Testis (tissue), 3 donors: ENCODE data around the gene C16orf78. TPM values are rescaled to one million over a fixed set of nuclear protein-coding genes. Genes with fewer than 3 reads are reported as not detected.

Source experiments
- DNase-seq: peaks from one replicate; pipeline ENCODE4 v3.0.0-alpha.2; 2019
- H3K27ac ChIP-seq, 2 donors: fragments of 200-600 bp; sonication (generic); one replicate each; pipeline ENCODE4 v1.5.1; 2019
- H3K27me3 ChIP-seq: fragments of 200-600 bp; sonication (generic); one replicate; pipeline ENCODE4 v1.5.1; 2019
- H3K36me3 ChIP-seq: fragments of 200-600 bp; sonication (generic); one replicate; pipeline ENCODE4 v1.5.1; 2017; ENCODE audit warnings: low read depth; ENCODE audit errors: missing control alignments
- H3K4me1 ChIP-seq: fragments of 200-600 bp; sonication (generic); one replicate; pipeline ENCODE4 v1.5.1; 2019
- H3K4me3 ChIP-seq, 2 donors: fragments of 200-600 bp; sonication (generic); one replicate each; pipeline ENCODE4 v1.5.1; 2017 to 2019
- H3K9me3 ChIP-seq: fragments of 200-600 bp; sonication (generic); one replicate; pipeline ENCODE4 v1.5.1; 2017
- CTCF ChIP-seq, 3 experiments: fragments of 450-650 bp in 2 of 3; fragments of 200-600 bp in 1 of 3; sonication (generic) in 1 of 3; IDR thresholded peaks; one replicate each; pipeline ENCODE4 v1.5.1; 2016 to 2019; ENCODE audit warnings: antibody characterized with exemption in 3 of 3, mild to moderate bottlenecking in 2 of 3, moderate library complexity in 1 of 3
- POLR2A ChIP-seq: fragments of 450-650 bp; IDR thresholded peaks from one replicate; pipeline ENCODE4 v1.6.1; 2017; ENCODE audit warnings: antibody characterized with exemption, mild to moderate bottlenecking, moderate library complexity
- WGBS, 2 donors: methylation state at CpG; one replicate each; pipeline ENCODE4 v1.1.5; 2018; 5-methylcytosine and 5-hydroxymethylcytosine counted together
- intact Hi-C: fragments of 100-400 bp; cut with DNase I; formaldehyde crosslinking; loops from one replicate; pipeline ENCODE4 v1.15.1; 2023; ENCODE audit warnings: low total_unique reads
- polyA plus RNA-seq: library from polyadenylated mRNA; stranded (reverse); fragments of 350-450 nt; fragmentation: Illumina TruSeq; extraction: RNeasy Lipid Tissue Mini Kit (QIAGEN cat#74804); gene quantifications from one replicate; pipeline ENCODE4 v1.2.3, GENCODE V29; 2014; ENCODE audit warnings: low read depth, low replicate concordance; ENCODE audit not compliant: insufficient read depth
- total RNA-seq, 2 donors: library from RNA; depleted of rRNA; stranded (reverse); fragments of >200 nt; gene quantifications; one replicate each; pipeline ENCODE4 v1.2.3, GENCODE V29; 2016

The C16orf78 gene
- total and polyA plus RNA-seq, 3 donors from 2014 or later: 5.3 to 33.2 (median 27.2) TPM

- Histone ChIP-seq H3K27me3 (no peaks in the 10 kb centered on the region), H3K27ac (no peak overlapping the region), H3K9me3 (no peaks in the 10 kb centered on the region), H3K4me3 (no peak overlapping the region), H3K4me1 (no peaks in the 10 kb centered on the region), H3K36me3 (no peaks in the 10 kb centered on the region)
- intact Hi-C loops: no loop called here
- TF ChIP-seq POLR2A (no peak), CTCF (IDR thresholded peaks at IDR 0.05) (no peak)
- WGBS, 2 donors: 84 to 87% methylated on average over 7 of the region's 7 CpGs
- no peak for DNase-seq
Measured at GRCh38 chr16:49377196-49377755, 3.7 kb downstream of the C16orf78 start.

DNA sequence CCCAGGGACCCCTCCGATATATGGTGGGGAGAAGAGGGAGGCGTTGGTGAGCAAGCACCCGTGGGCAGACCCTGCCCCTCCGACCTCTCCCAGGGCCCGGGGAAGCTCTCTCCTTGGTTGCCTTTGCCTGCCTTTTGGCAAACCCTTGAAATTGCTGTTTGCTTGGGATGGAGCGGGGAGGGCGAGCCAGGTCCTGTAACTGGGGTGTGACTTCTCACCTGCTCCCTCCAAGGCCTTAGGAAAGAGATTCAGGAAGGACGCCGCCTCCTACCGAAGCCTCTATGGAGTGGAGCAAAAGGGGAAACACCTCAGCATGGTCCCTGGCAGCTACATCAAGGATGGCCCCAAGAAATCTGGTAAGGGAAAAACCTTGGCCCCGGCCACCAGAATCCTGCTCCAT, 4.6 kb downstream of the C16orf78 start:
- Histone ChIP-seq H3K4me3 (no peak overlapping the region), H3K27ac (no peak overlapping the region), H3K4me1 (no peaks in the 10 kb centered on the region), H3K9me3 (no peaks in the 10 kb centered on the region), H3K27me3 (no peaks in the 10 kb centered on the region), H3K36me3 (no peaks in the 10 kb centered on the region)
- TF ChIP-seq CTCF (IDR thresholded peaks at IDR 0.05) (no peak), POLR2A (no peak)
- WGBS, 2 donors: 65 to 68% methylated on average over 9 to 11 of the region's 11 CpGs
- intact Hi-C loops: no loop called here
- DNase-seq: no peak

- H3K9me3 ChIP-seq: no peaks in the 10 kb centered on the region
- TF ChIP-seq POLR2A (no peak), CTCF (IDR thresholded peaks at IDR 0.05) (no peak)
- WGBS, 2 donors: 69 to 75% methylated on average over 1 of the region's 1 CpG
- no peaks in the 10 kb centered on the region for H3K4me1 ChIP-seq
- no peaks in the 10 kb centered on the region for H3K27me3 ChIP-seq
- intact Hi-C loops: no loop called here
- no peaks in the 10 kb centered on the region for H3K36me3 ChIP-seq
- no peak overlapping the region for H3K4me3 ChIP-seq
- no peak overlapping the region for H3K27ac ChIP-seq
- DNase-seq: no peak
Measured at GRCh38 chr16:49378816-49379215, 5.2 kb downstream of the C16orf78 start.

DNA sequence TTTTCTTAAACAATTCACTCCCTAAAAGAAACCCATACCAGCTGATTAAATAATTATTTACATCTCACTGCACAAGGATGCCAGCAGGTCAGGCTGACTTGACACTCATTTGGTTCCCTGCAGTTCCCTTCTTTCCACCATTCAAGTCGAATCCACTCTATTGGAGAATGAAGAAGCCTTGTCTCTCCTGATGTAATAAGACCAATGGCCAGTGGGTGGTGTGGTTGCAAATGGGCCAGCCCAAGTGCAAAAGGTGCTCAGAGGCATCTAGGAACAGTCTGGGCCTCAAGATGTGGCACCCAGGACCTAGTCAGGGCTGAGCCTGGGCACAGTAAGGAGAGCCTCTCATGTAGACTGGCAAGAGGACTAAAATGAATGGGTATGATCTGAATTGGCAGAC, 9.3 kb downstream of the C16orf78 start:
- 71 to 85% methylated on average over 1 of the region's 1 CpG for WGBS, 2 donors
- intact Hi-C loops: no loop called here
- H3K4me1 ChIP-seq: no peaks in the 10 kb centered on the region
- no peaks in the 10 kb centered on the region for H3K36me3 ChIP-seq
- H3K27me3 ChIP-seq: no peaks in the 10 kb centered on the region
- no peaks in the 10 kb centered on the region for H3K9me3 ChIP-seq
- no peak for DNase-seq
- TF ChIP-seq POLR2A: no peak
- TF ChIP-seq CTCF (IDR thresholded peaks at IDR 0.05): no peak
- no peak overlapping the region for H3K27ac ChIP-seq
- H3K4me3 ChIP-seq: no peak overlapping the region

GRCh38 chr16:49395021-49395420, 21.4 kb downstream of the C16orf78 start:
- 82 to 89% methylated on average over 1 of the region's 1 CpG for WGBS, 2 donors
- H3K36me3 ChIP-seq: no peaks in the 10 kb centered on the region
- intact Hi-C loops: no loop called here
- no peak for DNase-seq
- TF ChIP-seq CTCF (IDR thresholded peaks at IDR 0.05): no peak
- no peak for TF ChIP-seq POLR2A
- H3K27ac ChIP-seq: no peak overlapping the region
- no peaks in the 10 kb centered on the region for H3K27me3 ChIP-seq
- H3K4me1 ChIP-seq: no peaks in the 10 kb centered on the region
- no peaks in the 10 kb centered on the region for H3K9me3 ChIP-seq
- no peak overlapping the region for H3K4me3 ChIP-seq
